Right renal cortex interstitium (tissue), 3 donors: ENCODE results near the gene MIP. TPM values are rescaled to one million over a fixed set of nuclear protein-coding genes. Genes with fewer than 3 reads are reported as not detected.
"Not testable (repeated sequence)": the region's sequence is repeated elsewhere in the genome, so short reads cannot be mapped to it uniquely, and the experiment has no call there.

ENCODE experiments used
- DNase-seq, 3 donors: peaks; one replicate each; pipeline ENCODE4 v3.0.0-alpha.2; 2013; ENCODE audit warnings: low read depth in 3 of 3, low spot score in 2 of 3
- polyA plus RNA-seq, 3 donors: library from polyadenylated mRNA; unstranded; fragments of 120-200 nt; gene quantifications; one replicate each; pipeline ENCODE4 v1.2.1, GENCODE V29; 2013; ENCODE audit not compliant: insufficient read length in 3 of 3

Gene MIP
- polyA plus RNA-seq, 3 donors: 0.18 TPM; not detected in 2

GRCh38 chr12:56468216-56469006 lies 14.0 kb upstream of the MIP start, which contains the start of gene SPRYD4:
Gene SPRYD4, plus strand, starts transcription at chr12:56468578. Its CDS starts 14 bp downstream, at chr12:56468592.
- peak; percentile 68 to 85 (median 79) for DNase-seq

GRCh38 chr12:56462565-56462964 lies 8.1 kb upstream of the MIP start:
- DNase-seq: no peak

GRCh38 chr12:56461235-56462159 lies 7.0 kb upstream of the MIP start:
- no peak for DNase-seq

- DNase-seq: no peak
Measured at GRCh38 chr12:56457817-56458216, 3.4 kb upstream of the MIP start.

- DNase-seq: no peak
Measured at GRCh38 chr12:56451147-56451546, 3.3 kb downstream of the MIP start.

GRCh38 chr12:56450241-56450640 lies 4.2 kb downstream of the MIP start:
- DNase-seq: no peak

- no peak for DNase-seq
Measured at GRCh38 chr12:56449622-56449984, 4.9 kb downstream of the MIP start.

GRCh38 chr12:56448860-56449621 lies 5.4 kb downstream of the MIP start, which contains the start of gene TIMELESS:
Gene TIMELESS, minus strand, starts transcription at chr12:56449426. Its CDS starts 15,256 bp downstream, at chr12:56434170.
- DNase-seq: peak; percentile 86 to 93 (median 87)

- DNase-seq: not testable (repeated sequence)
Measured at GRCh38 chr12:56443208-56443607, 11.2 kb downstream of the MIP start.

GRCh38 chr12:56437430-56438176 lies 16.9 kb downstream of the MIP start:
- DNase-seq: no peak

- no peak for DNase-seq
Measured at GRCh38 chr12:56434828-56435227, 19.6 kb downstream of the MIP start.

- DNase-seq: no peak
Measured at GRCh38 chr12:56431850-56432249, 22.6 kb downstream of the MIP start.

- DNase-seq: no peak
Measured at GRCh38 chr12:56431288-56431687, 23.2 kb downstream of the MIP start.

- DNase-seq: no peak
Measured at GRCh38 chr12:56425940-56426438, 28.5 kb downstream of the MIP start.

GRCh38 chr12:56425193-56425592 lies 29.3 kb downstream of the MIP start:
- no peak for DNase-seq

- DNase-seq: no peak
Measured at GRCh38 chr12:56420411-56420810, 34.0 kb downstream of the MIP start.

- no peak for DNase-seq
Measured at GRCh38 chr12:56417739-56418138, 36.7 kb downstream of the MIP start.

GRCh38 chr12:56414401-56414800 lies 40.1 kb downstream of the MIP start:
- DNase-seq: no peak

- DNase-seq: no peak
Measured at GRCh38 chr12:56413392-56413791, 41.1 kb downstream of the MIP start.
